H1 (cell line): ENCODE measurements around the gene RTTN. TPM values are rescaled to one million over a fixed set of nuclear protein-coding genes. Genes with fewer than 3 reads are reported as not detected.

Experiments used
- CTCF ChIA-PET: fragments of 300-600 bp; sonication (Branson Sonifier 250); formaldehyde crosslinking; loops from one replicate; lab custom pipeline; 2021; ENCODE audit not compliant: partially characterized antibody; lab: Charles Lee
- POLR2A ChIA-PET: fragments of 300-600 bp; sonication (Branson Sonifier 250); formaldehyde crosslinking; loops from one replicate; lab custom pipeline; 2021; ENCODE audit warnings: inconsistent platforms; ENCODE audit not compliant: partially characterized antibody; lab: Charles Lee
- DNase-seq, 2 experiments: peaks; one replicate each; pipeline versions ENCODE4 v3.0.0 to v3.0.0-alpha.2; 2010 to 2022; ENCODE audit warnings: low spot score in 2 of 2, low read depth in 1 of 2, mixed read lengths in 1 of 2
- FAIRE-seq: peaks from 2 replicates; lab custom pipeline; 2011; peaks lifted over from hg19 to GRCh38; lab: Jason Lieb, UNC
- H2AFZ ChIP-seq: 2 replicates; pipeline ENCODE4 v1.8.1; 2012; ENCODE audit warnings: low read length, inconsistent platforms
- H2AK5ac ChIP-seq: 2 replicates; pipeline ENCODE4 v1.6.1; 2013; ENCODE audit warnings: low read depth, low read length
- H2BK120ac ChIP-seq: replicated peaks from 2 replicates; pipeline ENCODE3; 2013; ENCODE audit warnings: low read depth, low read length, inconsistent platforms
- H2BK12ac ChIP-seq: 2 replicates; pipeline ENCODE4 v1.6.1; 2013; ENCODE audit warnings: low read depth, low read length
- H2BK15ac ChIP-seq: 2 replicates; pipeline ENCODE4 v1.6.1; 2013; ENCODE audit warnings: low read length
- H2BK20ac ChIP-seq: 2 replicates; pipeline ENCODE4 v1.6.1; 2013; ENCODE audit warnings: low read length
- H2BK5ac ChIP-seq: 2 replicates; pipeline ENCODE4 v1.6.1; 2013; ENCODE audit warnings: low read depth, low read length
- H3K14ac ChIP-seq: 2 replicates; pipeline ENCODE4 v1.6.1; 2013; ENCODE audit warnings: inconsistent platforms; ENCODE audit not compliant: insufficient read length
- H3K18ac ChIP-seq: 2 replicates; pipeline ENCODE4 v1.6.1; 2013; ENCODE audit warnings: low read length; ENCODE audit errors: extremely low read depth
- H3K23ac ChIP-seq: 2 replicates; pipeline ENCODE4 v1.6.1; 2013; ENCODE audit warnings: inconsistent platforms; ENCODE audit not compliant: insufficient read length
- H3K23me2 ChIP-seq: 2 replicates; pipeline ENCODE4 v1.6.1; 2013; ENCODE audit warnings: low read depth, low read length
- H3K27ac ChIP-seq: 2 replicates; pipeline ENCODE4 v1.6.1; 2011; ENCODE audit warnings: low read depth, low read length, inconsistent platforms
- H3K27me3 ChIP-seq, 4 experiments: replicated peaks in 1 of 4; 1 replicate in 1 of 4; 2 replicates in 3 of 4; pipeline versions ENCODE4 v1.6.1 to v1.8.1; 2011 to 2013; ENCODE audit warnings: low read length in 3 of 4, mild to moderate bottlenecking in 3 of 4, inconsistent platforms in 2 of 4, mixed read lengths in 2 of 4, moderate library complexity in 1 of 4; ENCODE audit not compliant: control insufficient read depth in 3 of 4, insufficient read depth in 3 of 4; ENCODE audit errors: extremely low read depth in 1 of 4
- H3K36me3 ChIP-seq, 4 experiments: 2 replicates each; pipeline versions ENCODE4 v1.6.1 to v1.8.1; 2011 to 2013; ENCODE audit warnings: mild to moderate bottlenecking in 4 of 4, low read length in 3 of 4, moderate library complexity in 2 of 4, control low read depth in 1 of 4, inconsistent platforms in 1 of 4; ENCODE audit not compliant: insufficient read depth in 4 of 4, control insufficient read depth in 2 of 4
- H3K4ac ChIP-seq: replicated peaks from 2 replicates; pipeline ENCODE3; 2013; ENCODE audit warnings: low read length, low read depth, mixed read lengths, inconsistent platforms; ENCODE audit not compliant: insufficient read length
- H3K4me1 ChIP-seq, 4 experiments: replicated peaks in 1 of 4; 1 replicate in 1 of 4; 2 replicates in 3 of 4; pipeline versions ENCODE4 v1.6.1 to v1.8.1; 2011 to 2013; ENCODE audit warnings: low read length in 3 of 4, inconsistent platforms in 2 of 4, mixed read lengths in 1 of 4; ENCODE audit not compliant: insufficient read depth in 4 of 4, control insufficient read depth in 3 of 4
- H3K4me2 ChIP-seq, 2 experiments: 2 replicates each; pipeline versions ENCODE4 v1.6.1 to v1.8.1; 2011 to 2013; ENCODE audit warnings: low read depth in 2 of 2, low read length in 2 of 2, control low read depth in 1 of 2, inconsistent platforms in 1 of 2, mild to moderate bottlenecking in 1 of 2; ENCODE audit not compliant: insufficient read depth in 1 of 2
- H3K4me3 ChIP-seq, 4 experiments: fragments of 200-600, 300-600 bp in 1 of 4; sonication (generic), shearing (Covaris generic), sonication (Bioruptor Twin) in 1 of 4; 2 replicates each; pipeline versions ENCODE4 v1.5.1 to v1.8.1; 2011 to 2016; ENCODE audit warnings: low read length in 4 of 4, low read depth in 3 of 4, control low read depth in 2 of 4, inconsistent platforms in 2 of 4, mild to moderate bottlenecking in 2 of 4, mixed read lengths in 1 of 4, moderate library complexity in 1 of 4; ENCODE audit not compliant: insufficient read depth in 2 of 4; ENCODE audit errors: extremely low read depth in 1 of 4
- H3K56ac ChIP-seq: replicated peaks from 2 replicates; pipeline ENCODE3; 2013; ENCODE audit warnings: low read depth, mild to moderate bottlenecking, mixed read lengths, low read length, inconsistent platforms; ENCODE audit not compliant: insufficient read length
- H3K79me1 ChIP-seq: 2 replicates; pipeline ENCODE4 v1.6.1; 2013; ENCODE audit warnings: low read depth, low read length, control low read depth
- H3K79me2 ChIP-seq, 2 experiments: 2 replicates each; pipeline versions ENCODE4 v1.6.1 to v1.8.1; 2012 to 2013; ENCODE audit warnings: low read length in 2 of 2, mild to moderate bottlenecking in 2 of 2, inconsistent platforms in 1 of 2; ENCODE audit not compliant: insufficient read depth in 2 of 2, control insufficient read depth in 1 of 2
- H3K9ac ChIP-seq, 4 experiments: replicated peaks in 1 of 4; 1 replicate in 1 of 4; 2 replicates in 3 of 4; pipeline versions ENCODE4 v1.6.1 to v1.8.1; 2011 to 2013; ENCODE audit warnings: low read depth in 3 of 4, low read length in 3 of 4, control low read depth in 2 of 4, mild to moderate bottlenecking in 2 of 4, moderate library complexity in 2 of 4, inconsistent platforms in 1 of 4; ENCODE audit errors: extremely low read depth in 1 of 4
- H3K9me3 ChIP-seq, 2 experiments: 2 replicates each; pipeline versions ENCODE4 v1.6.1 to v1.8.1; 2012 to 2013; ENCODE audit warnings: mild to moderate bottlenecking in 2 of 2, moderate library complexity in 2 of 2, control low read depth in 1 of 2, inconsistent platforms in 1 of 2, low read depth in 1 of 2, low read length in 1 of 2, mixed read lengths in 1 of 2; ENCODE audit not compliant: insufficient read depth in 2 of 2
- H4K20me1 ChIP-seq, 2 experiments: replicated peaks in 1 of 2; 2 replicates each; pipeline versions ENCODE3 to v1.8.1; 2011 to 2013; ENCODE audit warnings: inconsistent platforms in 2 of 2, low read length in 2 of 2, mild to moderate bottlenecking in 1 of 2; ENCODE audit not compliant: insufficient read depth in 2 of 2, control insufficient read depth in 1 of 2
- H4K5ac ChIP-seq: 2 replicates; pipeline ENCODE4 v1.6.1; 2013; ENCODE audit warnings: low read length, low read depth, mixed read lengths, inconsistent platforms; ENCODE audit not compliant: insufficient read length
- H4K8ac ChIP-seq: 2 replicates; pipeline ENCODE4 v1.8.0; 2013; ENCODE audit warnings: mild to moderate bottlenecking, moderate library complexity, low read length, inconsistent platforms; ENCODE audit not compliant: insufficient read depth; ENCODE audit errors: extremely low read depth
- H4K91ac ChIP-seq: replicated peaks from 2 replicates; pipeline ENCODE3; 2013; ENCODE audit warnings: low read length, mixed read lengths, inconsistent platforms; ENCODE audit not compliant: insufficient read length
- ATF2 ChIP-seq: IDR thresholded peaks from 2 replicates; pipeline ENCODE4 v1.6.1; 2012; ENCODE audit warnings: low read length, inconsistent platforms
- CTBP2 ChIP-seq: IDR thresholded peaks from 2 replicates; pipeline ENCODE4 v1.7.0; 2011; ENCODE audit warnings: borderline replicate concordance, mild to moderate bottlenecking, moderate library complexity, mixed read lengths, low read length; ENCODE audit not compliant: insufficient read depth, insufficient read length
- EZH2 ChIP-seq: fragments of 200-600 bp; sonication (generic); IDR thresholded peaks from 2 replicates; pipeline ENCODE4 v1.7.1; 2012; ENCODE audit warnings: low read depth, mild to moderate bottlenecking, moderate library complexity, low read length, inconsistent platforms; ENCODE audit not compliant: severe bottlenecking
- KDM1A ChIP-seq: fragments of 200-600, 300-600 bp; sonication (generic); IDR thresholded peaks from 2 replicates; pipeline ENCODE4 v1.7.1; 2016; ENCODE audit warnings: mild to moderate bottlenecking, low read length, borderline replicate concordance
- RNF2 ChIP-seq: fragments of 200-900, 300-1000 bp; sonication (generic); IDR thresholded peaks from 2 replicates; pipeline ENCODE4 v1.7.1; 2016; ENCODE audit warnings: borderline replicate concordance, low read depth, mild to moderate bottlenecking, antibody characterized with exemption, low read length; ENCODE audit not compliant: poor library complexity, severe bottlenecking; ENCODE audit errors: missing control alignments
- SAP30 ChIP-seq: fragments of 300-600 bp; sonication (generic); IDR thresholded peaks from 2 replicates; pipeline ENCODE4 v1.7.1; 2012; ENCODE audit warnings: low read length, moderate library complexity, mild to moderate bottlenecking, inconsistent platforms; ENCODE audit not compliant: insufficient read depth, insufficient replicate concordance
- SIN3A ChIP-seq, 2 experiments: IDR thresholded peaks in 1 of 2; conservative IDR thresholded peaks in 1 of 2; 2 replicates each; pipeline ENCODE4 v1.6.1; 2011 to 2012; ENCODE audit warnings: low read length in 2 of 2, improper control_type of control experiment in 1 of 2, low read depth in 1 of 2, mild to moderate bottlenecking in 1 of 2
- SIRT6 ChIP-seq: IDR thresholded peaks from one replicate; pipeline ENCODE4 v1.7.1; 2012; ENCODE audit warnings: low read length, inconsistent platforms
- SRF ChIP-seq: IDR thresholded peaks from 2 replicates; pipeline ENCODE4 v1.6.1; 2011; ENCODE audit warnings: mild to moderate bottlenecking, low read depth, low read length, moderate library complexity
- TAF1 ChIP-seq: IDR thresholded peaks from 2 replicates; pipeline ENCODE4 v1.6.1; 2011; ENCODE audit warnings: mild to moderate bottlenecking, low read depth, low read length
- TBP ChIP-seq: IDR thresholded peaks from 2 replicates; pipeline ENCODE4 v1.6.1; 2011; ENCODE audit warnings: low read depth, low read length, improper control_type of control experiment
- WGBS, 2 experiments: shearing (Covaris generic) in 1 of 2; methylation state at CpG; one replicate each; pipeline versions ENCODE4 v1.1.6 to v1.1.7; 2013 to 2015; ENCODE audit warnings: low lambda C conversion rate in 2 of 2, mixed read lengths in 2 of 2, inconsistent platforms in 1 of 2, low coverage in 1 of 2, missing lambda C conversion rate in 1 of 2; ENCODE audit not compliant: insufficient replicate concordance in 2 of 2, insufficient coverage in 1 of 2, insufficient read length in 1 of 2; ENCODE audit errors: extremely low coverage in 1 of 2, missing lambda C conversion rate in 1 of 2; 5-methylcytosine and 5-hydroxymethylcytosine counted together
- polyA plus RNA-seq, 7 experiments: library from polyadenylated mRNA; depleted of rRNA in 3 of 7; stranded (reverse) in 5 of 7; unstranded in 2 of 7; fragments of >200 nt in 5 of 7; fragments of 200-250 nt in 2 of 7; gene quantifications; 1 replicate in 5 of 7; 2 replicates in 1 of 7; 4 replicates in 1 of 7; pipeline versions ENCODE4 v1.2.1 to v1.2.3, GENCODE V29; 2011 to 2013; ENCODE audit warnings: missing spikeins in 2 of 7, mixed read lengths in 2 of 7
- total RNA-seq: library from RNA; stranded (reverse); fragmentation: NEBNext Ultra II Directional; extraction: Animal tissue kit (Norgen Biotek cat#: 25700); gene quantifications from 2 replicates; pipeline ENCODE4 v1.2.1, GENCODE V29; 2021

Gene RTTN
- total and polyA plus RNA-seq, 2 of the 8 experiments (the other 6 are each of a cell fraction or from before 2014, with no cell fraction given) = 9.1 to 21.4 TPM

GRCh38 chr18:69953191-69953590 lies 252.3 kb downstream of the RTTN start:
- H3K9me3 ChIP-seq = no peaks in the 10 kb centered on the region
- H3K4me1 ChIP-seq = 0 out of 7 replicates have a peak, but pooled peaks cover 0 to 2% (median 0%) of the 10 kb centered on the region in 4 experiments
- H3K79me1 ChIP-seq = no peaks in the 10 kb centered on the region
- H3K27ac ChIP-seq = no peak overlapping the region
- H3K23me2 ChIP-seq = peaks cover 6% of the 10 kb centered on the region; the same call in 1 of the 2 replicates
- H4K5ac ChIP-seq = no peak overlapping the region
- no peak overlapping the region for H2BK120ac ChIP-seq
- H3K14ac ChIP-seq = no peak overlapping the region
- no peak overlapping the region for H4K8ac ChIP-seq
- no peak overlapping the region for H3K4me2 ChIP-seq
- no peak overlapping the region for H2BK12ac ChIP-seq
- no peak overlapping the region for H4K91ac ChIP-seq
- H2AFZ ChIP-seq = no peak overlapping the region
- no peaks in the 10 kb centered on the region; a peak in 1 of 8 replicates for H3K36me3 ChIP-seq
- H3K79me2 ChIP-seq = no peaks in the 10 kb centered on the region
- H3K9ac ChIP-seq = no peak overlapping the region
- CTCF ChIA-PET = no interaction called here
- no peaks in the 10 kb centered on the region for H3K27me3 ChIP-seq
- H3K56ac ChIP-seq = no peak overlapping the region
- no peak for DNase-seq
- POLR2A ChIA-PET = no interaction called here
- no peak overlapping the region for H2AK5ac ChIP-seq
- no peak for FAIRE-seq
- H2BK15ac ChIP-seq = no peak overlapping the region
- H3K4ac ChIP-seq = no peak overlapping the region
- H2BK5ac ChIP-seq = no peak overlapping the region
- no peak overlapping the region for H2BK20ac ChIP-seq
- WGBS, 2 experiments = 93% methylated on average over 2 of the region's 2 CpGs; no CpG with 5 or more reads in 1 of the 2 experiments
- H3K23ac ChIP-seq = no peak overlapping the region
- H3K4me3 ChIP-seq = no peak overlapping the region
- peaks cover 0 to 5% of the 10 kb centered on the region in 2 experiments for H4K20me1 ChIP-seq
- no peak overlapping the region for H3K18ac ChIP-seq
- TF ChIP-seq TAF1 (no peak), SIN3A (conservative IDR thresholded peaks at IDR 0.05 in 1 of 2, IDR thresholded peaks at IDR 0.05 in 1 of 2; ENCODE audit: low read depth in 1 of 2, low read length in 2 of 2) (no peak), KDM1A (no peak), SRF (no peak), RNF2 (no peak), SAP30 (no peak), TBP (no peak), ATF2 (no peak), CTBP2 (no peak), EZH2 (no peak), SIRT6 (no peak)
